ENCODE results near the gene TCN2.
"Not testable (repeated sequence)": the region's sequence is repeated elsewhere in the genome, so short reads cannot be mapped to it uniquely, and the experiment has no call there.

Gene TCN2

GRCh38 chr22:30606455-30607299, at the start of gene TCN2:
TCN2 (plus strand) TSS chr22:30607174; CDS start chr22:30607332, 158 bp downstream.
- peak; percentile 78 for DNase-seq

GRCh38 chr22:30557243-30557642, 49.7 kb upstream of the TCN2 start:
- DNase-seq = no peak

- no peak for DNase-seq
These were observed 47.1 kb upstream of the TCN2 start for GRCh38 chr22:30559889-30560288.

- DNase-seq = not testable (repeated sequence)
These were observed 46.3 kb upstream of the TCN2 start for GRCh38 chr22:30560643-30561202.

GRCh38 chr22:30561402-30562189, 45.4 kb upstream of the TCN2 start:
- no peak for DNase-seq

- DNase-seq = no peak
These were observed 44.6 kb upstream of the TCN2 start for GRCh38 chr22:30562366-30562765.

GRCh38 chr22:30564045-30564760, 42.8 kb upstream of the TCN2 start:
- no peak for DNase-seq

GRCh38 chr22:30564761-30565119, 42.2 kb upstream of the TCN2 start:
- DNase-seq = no peak

GRCh38 chr22:30565341-30565740, 41.6 kb upstream of the TCN2 start:
- no peak for DNase-seq

- no peak for DNase-seq
These were observed 40.8 kb upstream of the TCN2 start for GRCh38 chr22:30566125-30566524.

- not testable (repeated sequence) for DNase-seq
These were observed 39.7 kb upstream of the TCN2 start for GRCh38 chr22:30567277-30567676.

GRCh38 chr22:30568137-30568805, 38.7 kb upstream of the TCN2 start:
- DNase-seq = no peak

- no peak for DNase-seq
These were observed 37.2 kb upstream of the TCN2 start for GRCh38 chr22:30569674-30570202.

GRCh38 chr22:30572210-30572609, 34.8 kb upstream of the TCN2 start:
- no peak for DNase-seq

GRCh38 chr22:30572840-30573593, 34.0 kb upstream of the TCN2 start:
- no peak for DNase-seq

- DNase-seq = peak; percentile 24
These were observed 33.3 kb upstream of the TCN2 start for GRCh38 chr22:30573594-30574094.

- peak; percentile 8 for DNase-seq
These were observed 32.6 kb upstream of the TCN2 start, which contains the start of gene GAL3ST1 for GRCh38 chr22:30574095-30574981. GAL3ST1 (minus strand) TSS chr22:30574665; CDS start chr22:30557392, 17,273 bp downstream.

- DNase-seq = no peak
These were observed 31.8 kb upstream of the TCN2 start for GRCh38 chr22:30574997-30575671.

GRCh38 chr22:30575859-30576258, 31.1 kb upstream of the TCN2 start:
- no peak for DNase-seq
